ENCODE data around the gene MCM9. TPM values are rescaled to one million over a fixed set of nuclear protein-coding genes. Genes with fewer than 3 reads are reported as not detected.

Gene MCM9
- total and polyA plus RNA-seq, 11 donors, result 2.1 to 8.5 (median 4.8) TPM

- ATAC-seq, result peak; percentile 51 to 81 (median 76)
- H3K27me3 ChIP-seq, result no peaks in the 10 kb centered on the region
- no peaks in the 10 kb centered on the region for H3K9me3 ChIP-seq
- no peaks in the 10 kb centered on the region for H3K36me3 ChIP-seq
- DNase-seq, result peak in 4 of 5 donors; percentile 33 to 61 (median 56)
- no peak overlapping the region for H3K27ac ChIP-seq
- peaks cover 0 to 26% (median 5%) of the 10 kb centered on the region in 12 donors for H3K4me1 ChIP-seq
- peak overlapping the region in 6 of 12 donors; percentile 9 to 32 (median 30) for H3K4me3 ChIP-seq
- TF ChIP-seq POLR2A (IDR thresholded peaks at IDR 0.05) (no peak), CTCF (IDR thresholded peaks at IDR 0.05) (peak; percentile 66 to 85 (median 75))
- intact Hi-C loops (cut with DNase I), result loop anchor here in 9 of 10 donors (2.0 to 10.0 kb wide), 9 partner anchors 68 to 495 kb away; partner anchors contain the start of gene CEP85L (in 6 of the 9)
- 33 to 54% (median 39%) methylated on average over 4 to 5 of the region's 5 CpGs for WGBS, 4 donors
These were observed 158.1 kb downstream of the MCM9 start for GRCh38 chr6:118776607-118777549.

GRCh38 chr6:118775381-118775780 is 159.6 kb downstream of the MCM9 start:
- no peaks in the 10 kb centered on the region for H3K27me3 ChIP-seq
- H3K27ac ChIP-seq, result no peak overlapping the region
- H3K36me3 ChIP-seq, result no peaks in the 10 kb centered on the region
- peaks cover 0 to 26% (median 5%) of the 10 kb centered on the region in 12 donors for H3K4me1 ChIP-seq
- intact Hi-C loops (cut with DNase I), result loop anchor here in 9 of 10 donors (5.0 to 10.0 kb wide), 7 partner anchors 121 to 493 kb away; partner anchors contain the start of gene CEP85L (in 5 of the 9)
- no peak overlapping the region for H3K4me3 ChIP-seq
- ATAC-seq, result no peak
- WGBS, 4 donors, result 95 to 100% (median 97%) methylated on average over 2 of the region's 2 CpGs
- H3K9me3 ChIP-seq, result no peaks in the 10 kb centered on the region
- TF ChIP-seq CTCF (IDR thresholded peaks at IDR 0.05) (no peak), POLR2A (IDR thresholded peaks at IDR 0.05) (no peak)
- DNase-seq, result no peak

GRCh38 chr6:118774581-118774980 is 160.4 kb downstream of the MCM9 start:
- TF ChIP-seq POLR2A (IDR thresholded peaks at IDR 0.05), result no peak
- no peak for TF ChIP-seq CTCF (IDR thresholded peaks at IDR 0.05)
- Histone ChIP-seq H3K27me3 (no peaks in the 10 kb centered on the region), H3K27ac (no peak overlapping the region), H3K36me3 (no peaks in the 10 kb centered on the region), H3K4me1 (peaks cover 0 to 22% (median 5%) of the 10 kb centered on the region in 12 donors), H3K9me3 (no peaks in the 10 kb centered on the region), H3K4me3 (no peak overlapping the region)
- DNase-seq, result no peak
- no peak for ATAC-seq
- 87 to 95% (median 92%) methylated on average over 2 of the region's 2 CpGs for WGBS, 4 donors
- intact Hi-C loops (cut with DNase I), result loop anchor here (5.0 to 10.0 kb wide), 5 partner anchors 117 to 490 kb away; partner anchors contain the start of gene CEP85L (in 4 of the 10)

- H3K4me3 ChIP-seq, result no peak overlapping the region
- no peaks in the 10 kb centered on the region for H3K9me3 ChIP-seq
- DNase-seq, result no peak
- TF ChIP-seq CTCF (IDR thresholded peaks at IDR 0.05) (no peak), POLR2A (IDR thresholded peaks at IDR 0.05) (no peak)
- intact Hi-C loops (cut with DNase I), result loop anchor here (5.0 to 10.0 kb wide), 5 partner anchors 116 to 488 kb away; partner anchors contain the start of gene CEP85L (in 4 of the 10)
- no peaks in the 10 kb centered on the region for H3K36me3 ChIP-seq
- H3K4me1 ChIP-seq, result peaks cover 0 to 38% (median 5%) of the 10 kb centered on the region in 12 donors
- H3K27ac ChIP-seq, result no peak overlapping the region
- ATAC-seq, result no peak
- 90 to 94% (median 92%) methylated on average over 3 of the region's 3 CpGs for WGBS, 4 donors
- H3K27me3 ChIP-seq, result no peaks in the 10 kb centered on the region
These were observed 162.1 kb downstream of the MCM9 start for GRCh38 chr6:118772886-118773285.

Measured in heart left ventricle (tissue), 16 donors.